Astrocyte (in vitro differentiated cells and primary cell): Measurements from ENCODE around the gene PCED1A. TPM values are rescaled to one million over a fixed set of nuclear protein-coding genes. Genes with fewer than 3 reads are reported as not detected.
"Not testable (repeated sequence)": the region's sequence is repeated elsewhere in the genome, so short reads cannot be mapped to it uniquely, and the experiment has no call there.

ENCODE experiments used
- DNase-seq: peaks from one replicate; pipeline ENCODE4 v3.0.0-alpha.2; 2010; ENCODE audit warnings: low read depth
- FAIRE-seq: peaks from 2 replicates; lab custom pipeline; 2011; peaks lifted over from hg19 to GRCh38; lab: Jason Lieb, UNC
- H2AFZ ChIP-seq: 2 replicates; pipeline ENCODE4 v1.6.0; 2012; ENCODE audit warnings: low read depth, low read length, inconsistent platforms
- H3K27ac ChIP-seq: 2 replicates; pipeline ENCODE4 v1.5.1; 2011; ENCODE audit warnings: low read depth, low read length, inconsistent platforms
- H3K27me3 ChIP-seq: 2 replicates; pipeline ENCODE4 v1.6.0; 2011; ENCODE audit warnings: low read length, inconsistent platforms; ENCODE audit not compliant: insufficient read depth
- H3K36me3 ChIP-seq: 2 replicates; pipeline ENCODE4 v1.5.1; 2011; ENCODE audit warnings: low read length, inconsistent platforms; ENCODE audit not compliant: insufficient read depth
- H3K4me1 ChIP-seq: 2 replicates; pipeline ENCODE4 v1.5.1; 2011; ENCODE audit warnings: low read length, inconsistent platforms; ENCODE audit not compliant: insufficient read depth
- H3K4me2 ChIP-seq: 2 replicates; pipeline ENCODE4 v1.6.0; 2012; ENCODE audit warnings: low read length, inconsistent platforms
- H3K4me3 ChIP-seq: 2 replicates; pipeline ENCODE4 v1.5.1; 2011; ENCODE audit warnings: low read depth, mild to moderate bottlenecking, low read length, inconsistent platforms; ENCODE audit not compliant: insufficient read depth
- H3K79me2 ChIP-seq: 2 replicates; pipeline ENCODE4 v1.6.0; 2012; ENCODE audit warnings: mild to moderate bottlenecking, low read length, inconsistent platforms; ENCODE audit not compliant: insufficient read depth
- H3K9ac ChIP-seq: 2 replicates; pipeline ENCODE4 v1.6.0; 2012; ENCODE audit warnings: mild to moderate bottlenecking, low read length, inconsistent platforms
- H3K9me3 ChIP-seq: 2 replicates; pipeline ENCODE4 v1.5.1; 2012; ENCODE audit warnings: low read depth, mild to moderate bottlenecking, low read length, inconsistent platforms; ENCODE audit not compliant: insufficient read depth
- H4K20me1 ChIP-seq: 2 replicates; pipeline ENCODE4 v1.6.0; 2012; ENCODE audit warnings: low read length, inconsistent platforms; ENCODE audit not compliant: insufficient read depth
- H3K27ac Mint-ChIP-seq: one replicate; pipeline ENCODE4 v1.8.0; 2021; ENCODE audit warnings: mild to moderate bottlenecking, mixed read lengths; ENCODE audit not compliant: unreplicated experiment
- H3K27me3 Mint-ChIP-seq: one replicate; pipeline ENCODE4 v1.8.0; 2021; ENCODE audit warnings: low read depth, mixed read lengths; ENCODE audit not compliant: unreplicated experiment
- H3K36me3 Mint-ChIP-seq: one replicate; pipeline ENCODE4 v1.8.0; 2021; ENCODE audit warnings: low read depth, mixed read lengths; ENCODE audit not compliant: unreplicated experiment
- H3K4me1 Mint-ChIP-seq: one replicate; pipeline ENCODE4 v1.8.0; 2021; ENCODE audit warnings: low read depth, mixed read lengths; ENCODE audit not compliant: unreplicated experiment
- H3K4me3 Mint-ChIP-seq: one replicate; pipeline ENCODE4 v1.8.0; 2021; ENCODE audit warnings: mild to moderate bottlenecking, moderate library complexity, mixed read lengths; ENCODE audit not compliant: unreplicated experiment
- H3K9me3 Mint-ChIP-seq: one replicate; pipeline ENCODE4 v1.8.0; 2021; ENCODE audit warnings: mild to moderate bottlenecking, mixed read lengths; ENCODE audit not compliant: unreplicated experiment
- CTCF ChIP-seq: IDR thresholded peaks from 2 replicates; pipeline ENCODE4 v1.5.1; 2011; ENCODE audit warnings: low read depth, mild to moderate bottlenecking, inconsistent platforms, low read length, moderate library complexity; ENCODE audit not compliant: insufficient read depth
- EZH2 ChIP-seq: IDR thresholded peaks from 2 replicates; pipeline ENCODE4 v1.6.1; 2012; ENCODE audit warnings: mild to moderate bottlenecking, low read length, inconsistent platforms; ENCODE audit not compliant: insufficient read depth
- total RNA-seq: library from RNA; stranded (reverse); gene quantifications from 2 replicates; pipeline ENCODE4 v1.2.1, GENCODE V29; 2021

PCED1A gene
- total RNA-seq, 1 donor from 2014 or later: 17.2 TPM

- Histone ChIP-seq H3K36me3 (no peaks in the 10 kb centered on the region), H3K4me3 (no peak overlapping the region), H3K9me3 (peaks cover 7% of the 10 kb centered on the region), H4K20me1 (no peaks in the 10 kb centered on the region), H3K79me2 (no peaks in the 10 kb centered on the region), H3K4me2 (no peak overlapping the region), H3K4me1 (peaks cover 20% of the 10 kb centered on the region), H3K27ac (no peak overlapping the region), H2AFZ (no peak overlapping the region), H3K27me3 (peaks cover 28% of the 10 kb centered on the region), H3K9ac (no peak overlapping the region)
- Mint-ChIP-seq H3K9me3 (peaks cover 22% of the 10 kb centered on the region), H3K27me3 (peaks cover 34% of the 10 kb centered on the region), H3K27ac (no peak overlapping the region), H3K36me3 (no peaks in the 10 kb centered on the region), H3K4me3 (no peak overlapping the region), H3K4me1 (peaks cover 15% of the 10 kb centered on the region)
- DNase-seq: no peak
- FAIRE-seq: no peak
- TF ChIP-seq EZH2: no peak
- TF ChIP-seq CTCF: no peak
Measured at GRCh38 chr20:2809690-2810089, 30.8 kb downstream of the PCED1A start.

GRCh38 chr20:2807929-2808328 lies 32.5 kb downstream of the PCED1A start:
- H3K4me2 ChIP-seq, H3K79me2 ChIP-seq, H4K20me1 ChIP-seq, H3K4me1 ChIP-seq, H3K36me3 ChIP-seq, H3K4me3 Mint-ChIP-seq, H2AFZ ChIP-seq, DNase-seq, H3K9me3 ChIP-seq, H3K36me3 Mint-ChIP-seq, H3K4me3 ChIP-seq, H3K9ac ChIP-seq, H3K4me1 Mint-ChIP-seq, H3K27ac ChIP-seq, FAIRE-seq, H3K27ac Mint-ChIP-seq: not testable (repeated sequence)
- H3K27me3 ChIP-seq: peaks cover 40% of the 10 kb centered on the region
- H3K9me3 Mint-ChIP-seq: peaks cover 21% of the 10 kb centered on the region
- H3K27me3 Mint-ChIP-seq: peaks cover 51% of the 10 kb centered on the region

- H3K27ac ChIP-seq: no peak overlapping the region
- no peaks in the 10 kb centered on the region for H4K20me1 ChIP-seq
- FAIRE-seq (no peak), DNase-seq (no peak)
- Mint-ChIP-seq H3K36me3 (no peaks in the 10 kb centered on the region), H3K27me3 (peaks cover 58% of the 10 kb centered on the region), H3K27ac (no peak overlapping the region), H3K4me1 (peaks cover 7% of the 10 kb centered on the region), H3K9me3 (peaks cover 23% of the 10 kb centered on the region), H3K4me3 (no peak overlapping the region)
- peaks cover 10% of the 10 kb centered on the region for H3K4me1 ChIP-seq
- peaks cover 49% of the 10 kb centered on the region for H3K27me3 ChIP-seq
- no peak overlapping the region for H3K4me3 ChIP-seq
- TF ChIP-seq CTCF (no peak), EZH2 (no peak)
- H3K9ac ChIP-seq: no peak overlapping the region
- H3K36me3 ChIP-seq: no peaks in the 10 kb centered on the region
- H3K79me2 ChIP-seq: no peaks in the 10 kb centered on the region
- H2AFZ ChIP-seq: no peak overlapping the region
- peaks cover 4% of the 10 kb centered on the region for H3K9me3 ChIP-seq
- no peak overlapping the region for H3K4me2 ChIP-seq
Measured at GRCh38 chr20:2807019-2807418, 33.4 kb downstream of the PCED1A start.
